Gastroesophageal sphincter (tissue), 4 donors: ENCODE results near the gene MYCL. TPM values are rescaled to one million over a fixed set of nuclear protein-coding genes. Genes with fewer than 3 reads are reported as not detected.
"Not testable (repeated sequence)": the region's sequence is repeated elsewhere in the genome, so short reads cannot be mapped to it uniquely, and the experiment has no call there.

Experiments
- ATAC-seq: fragments of 150-250 bp; one replicate; pipeline ENCODE4 v1.9.1; 2016; ENCODE audit warnings: mild to moderate bottlenecking, moderate library complexity
- H3K27ac ChIP-seq, 4 donors: fragments of 200-600 bp; sonication (generic) in 3 of 4; 1 replicate in 3 of 4; 2 replicates in 1 of 4; pipeline ENCODE4 v1.5.1; 2016 to 2019
- H3K27me3 ChIP-seq: fragments of 200-600 bp; sonication (generic); one replicate; pipeline ENCODE4 v1.5.1; 2019
- H3K36me3 ChIP-seq, 2 donors: fragments of 200-600 bp; sonication (generic); one replicate each; pipeline ENCODE4 v1.5.1; 2019; ENCODE audit warnings: control low read depth in 1 of 2
- H3K4me1 ChIP-seq, 3 donors: fragments of 200-600 bp; sonication (generic); 1 replicate in 2 of 3; 2 replicates in 1 of 3; pipeline ENCODE4 v1.5.1; 2016 to 2019; ENCODE audit warnings: control low read depth in 2 of 3
- H3K4me3 ChIP-seq, 2 donors: fragments of 200-600 bp; sonication (generic); one replicate each; pipeline ENCODE4 v1.5.1; 2019; ENCODE audit warnings: mild to moderate bottlenecking in 1 of 2, moderate library complexity in 1 of 2
- H3K9me3 ChIP-seq, 3 donors: fragments of 200-600 bp; sonication (generic); one replicate each; pipeline ENCODE4 v1.5.1; 2017 to 2019; ENCODE audit warnings: control low read depth in 2 of 3
- EP300 ChIP-seq: sonication (generic); formaldehyde crosslinking; IDR thresholded peaks from one replicate; pipeline ENCODE4 v1.6.1; 2017; ENCODE audit warnings: antibody characterized with exemption, mild to moderate bottlenecking
- POLR2A ChIP-seq, 2 donors: fragments of 450-650 bp; IDR thresholded peaks; one replicate each; pipeline ENCODE4 v1.6.1; 2017; ENCODE audit warnings: antibody characterized with exemption in 2 of 2, mild to moderate bottlenecking in 2 of 2, moderate library complexity in 1 of 2
- POLR2AphosphoS5 ChIP-seq: sonication (generic); formaldehyde crosslinking; IDR thresholded peaks from one replicate; pipeline ENCODE4 v1.6.1; 2017; ENCODE audit warnings: antibody characterized with exemption
- WGBS, 2 donors: methylation state at CpG; one replicate each; pipeline ENCODE4 v1.1.5; 2018; ENCODE audit warnings: low coverage in 1 of 2; 5-methylcytosine and 5-hydroxymethylcytosine counted together
- total RNA-seq, 4 donors: library from RNA; depleted of rRNA; stranded (reverse); fragments of >200 nt; gene quantifications; one replicate each; pipeline ENCODE4 v1.1.0, GENCODE V29; 2016
- TF ChIP-seq, protein P1 (sequence below), 4 experiments: fragments of 200-600 bp in 2 of 4; fragments of 450-650 bp in 2 of 4; sonication (generic) in 1 of 4; IDR thresholded peaks; one replicate each; pipeline ENCODE4 v1.5.1; 2017 to 2019; ENCODE audit warnings: antibody characterized with exemption in 4 of 4, mild to moderate bottlenecking in 2 of 4, moderate library complexity in 2 of 4

The MYCL gene
- total RNA-seq, 4 donors from 2014 or later: 0.27 to 1.2 (median 0.69) TPM; not detected in 1

DNA sequence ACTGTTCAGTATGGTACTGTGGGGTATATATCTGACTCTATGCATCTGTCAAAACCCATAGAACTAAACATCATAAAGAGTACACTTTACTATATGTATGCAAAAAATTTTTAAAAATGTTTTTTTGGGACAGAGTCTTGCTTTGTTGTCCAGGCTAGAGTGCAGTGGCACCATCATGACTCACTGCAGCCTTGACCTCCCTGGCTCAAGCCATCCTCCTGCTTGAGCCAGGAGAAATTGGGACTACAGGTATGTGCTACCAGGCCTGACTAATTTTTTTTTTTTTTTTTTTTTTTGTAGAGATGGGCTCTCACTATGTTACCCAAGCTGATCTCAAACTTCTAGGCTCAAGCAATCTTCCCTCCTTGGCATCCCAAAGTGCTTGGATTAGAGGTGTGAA is 29.9 kb downstream of the MYCL start:
- peaks cover 0 to 7% of the 10 kb centered on the region in 2 donors for H3K36me3 ChIP-seq
- no peak overlapping the region for H3K4me3 ChIP-seq
- no peak overlapping the region for H3K27ac ChIP-seq
- no peak for TF ChIP-seq EP300
- TF ChIP-seq, protein P1, sequence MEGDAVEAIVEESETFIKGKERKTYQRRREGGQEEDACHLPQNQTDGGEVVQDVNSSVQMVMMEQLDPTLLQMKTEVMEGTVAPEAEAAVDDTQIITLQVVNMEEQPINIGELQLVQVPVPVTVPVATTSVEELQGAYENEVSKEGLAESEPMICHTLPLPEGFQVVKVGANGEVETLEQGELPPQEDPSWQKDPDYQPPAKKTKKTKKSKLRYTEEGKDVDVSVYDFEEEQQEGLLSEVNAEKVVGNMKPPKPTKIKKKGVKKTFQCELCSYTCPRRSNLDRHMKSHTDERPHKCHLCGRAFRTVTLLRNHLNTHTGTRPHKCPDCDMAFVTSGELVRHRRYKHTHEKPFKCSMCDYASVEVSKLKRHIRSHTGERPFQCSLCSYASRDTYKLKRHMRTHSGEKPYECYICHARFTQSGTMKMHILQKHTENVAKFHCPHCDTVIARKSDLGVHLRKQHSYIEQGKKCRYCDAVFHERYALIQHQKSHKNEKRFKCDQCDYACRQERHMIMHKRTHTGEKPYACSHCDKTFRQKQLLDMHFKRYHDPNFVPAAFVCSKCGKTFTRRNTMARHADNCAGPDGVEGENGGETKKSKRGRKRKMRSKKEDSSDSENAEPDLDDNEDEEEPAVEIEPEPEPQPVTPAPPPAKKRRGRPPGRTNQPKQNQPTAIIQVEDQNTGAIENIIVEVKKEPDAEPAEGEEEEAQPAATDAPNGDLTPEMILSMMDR (IDR thresholded peaks at IDR 0.05): no peak
- TF ChIP-seq POLR2A (IDR thresholded peaks at IDR 0.05): no peak
- no peak for TF ChIP-seq POLR2AphosphoS5
- no peak for ATAC-seq
- H3K4me1 ChIP-seq: peaks cover 0 to 20% (median 0%) of the 10 kb centered on the region in 3 donors
- H3K9me3 ChIP-seq: no peaks in the 10 kb centered on the region
- no peaks in the 10 kb centered on the region for H3K27me3 ChIP-seq

DNA sequence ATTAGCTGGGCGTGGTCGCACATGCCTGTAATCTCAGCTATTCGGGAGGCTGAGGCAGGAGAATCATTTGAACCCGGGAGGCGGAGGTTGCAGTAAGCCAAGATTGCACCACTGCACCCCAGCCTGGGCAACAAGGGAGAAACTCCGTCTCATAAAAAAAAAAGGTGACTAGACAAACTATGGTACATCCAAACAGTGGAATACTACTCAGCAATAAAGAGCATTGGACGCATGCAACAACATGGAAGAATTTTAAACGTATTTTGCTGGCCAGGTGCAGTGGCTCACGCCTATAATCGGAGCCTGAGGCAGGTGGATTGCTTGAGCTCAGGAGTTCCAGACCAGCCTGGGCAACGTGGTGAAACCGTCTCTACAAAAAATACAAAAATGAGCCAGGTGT is 30.7 kb downstream of the MYCL start:
- H3K4me1 ChIP-seq: peaks cover 0 to 12% (median 0%) of the 10 kb centered on the region in 3 donors
- H3K9me3 ChIP-seq, H3K36me3 ChIP-seq, H3K27me3 ChIP-seq, H3K4me3 ChIP-seq, H3K27ac ChIP-seq, ATAC-seq: not testable (repeated sequence)
- WGBS, 2 donors: 96 to 100% methylated on average over 2 to 12 of the region's 12 CpGs

DNA sequence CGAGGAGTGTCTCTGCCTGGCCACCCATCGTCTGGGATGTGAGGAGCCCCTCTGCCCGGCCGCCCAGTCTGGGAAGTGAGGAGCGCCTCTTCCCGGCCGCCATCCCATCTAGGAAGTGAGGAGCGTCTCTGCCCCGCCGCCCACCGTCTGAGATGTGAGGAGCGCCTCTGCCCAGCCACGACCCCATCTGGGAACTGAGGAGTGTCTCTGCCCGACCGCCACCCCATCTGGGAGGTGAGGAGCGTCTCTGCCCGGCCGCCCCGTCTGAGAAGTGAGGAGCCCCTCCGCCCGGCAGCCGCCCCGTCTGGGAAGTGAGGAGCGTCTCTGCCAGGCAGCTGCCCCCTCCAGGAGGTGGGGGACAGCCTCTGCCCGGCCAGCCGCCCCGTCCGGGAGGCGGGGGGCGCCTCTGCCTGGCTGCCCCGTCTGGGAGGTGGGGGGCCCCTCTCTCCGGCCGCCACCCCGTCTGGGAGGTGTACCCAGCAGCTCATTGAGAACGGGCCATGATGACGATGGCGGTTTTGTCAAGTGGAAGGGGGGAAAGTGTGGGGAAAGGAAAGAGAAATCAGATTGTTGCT is 32.1 kb downstream of the MYCL start:
- H3K4me3 ChIP-seq, H3K27me3 ChIP-seq, ATAC-seq, H3K9me3 ChIP-seq, H3K36me3 ChIP-seq, H3K4me1 ChIP-seq, H3K27ac ChIP-seq: not testable (repeated sequence)
- WGBS, 2 donors: 83% methylated on average over 1 of the region's 37 CpGs; no CpG with 5 or more reads in 1 of the 2 donors

DNA sequence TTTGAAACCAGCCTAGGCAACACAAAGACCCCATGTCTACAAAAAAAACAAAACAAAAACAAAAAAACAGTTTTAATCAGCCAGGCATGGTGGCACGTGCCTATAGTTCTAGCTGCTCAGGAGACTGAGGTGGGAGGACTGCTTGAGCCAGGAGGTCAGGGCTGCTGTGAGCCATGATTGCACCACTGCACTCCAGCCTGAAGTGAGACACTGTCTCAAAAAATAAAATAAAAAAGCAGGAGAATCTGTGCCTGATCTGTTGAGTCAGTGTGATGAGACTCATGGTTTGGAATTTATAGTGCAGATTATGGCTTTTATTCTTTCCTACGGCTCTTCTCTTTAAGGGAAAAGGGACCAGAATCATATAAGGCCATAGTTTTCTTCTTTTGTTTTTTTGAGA is 35.0 kb downstream of the MYCL start:
- Histone ChIP-seq H3K9me3 (no peaks in the 10 kb centered on the region), H3K36me3 (peaks cover 0 to 7% of the 10 kb centered on the region in 2 donors), H3K4me1 (no peaks in the 10 kb centered on the region), H3K27me3 (no peaks in the 10 kb centered on the region), H3K27ac (no peak overlapping the region), H3K4me3 (no peak overlapping the region)
- WGBS, 2 donors: 73 to 85% methylated on average over 2 of the region's 2 CpGs
- TF ChIP-seq POLR2A (IDR thresholded peaks at IDR 0.05): no peak
- TF ChIP-seq, protein P1 (IDR thresholded peaks at IDR 0.05): no peak
- TF ChIP-seq POLR2AphosphoS5: no peak
- no peak for TF ChIP-seq EP300
- no peak for ATAC-seq

DNA sequence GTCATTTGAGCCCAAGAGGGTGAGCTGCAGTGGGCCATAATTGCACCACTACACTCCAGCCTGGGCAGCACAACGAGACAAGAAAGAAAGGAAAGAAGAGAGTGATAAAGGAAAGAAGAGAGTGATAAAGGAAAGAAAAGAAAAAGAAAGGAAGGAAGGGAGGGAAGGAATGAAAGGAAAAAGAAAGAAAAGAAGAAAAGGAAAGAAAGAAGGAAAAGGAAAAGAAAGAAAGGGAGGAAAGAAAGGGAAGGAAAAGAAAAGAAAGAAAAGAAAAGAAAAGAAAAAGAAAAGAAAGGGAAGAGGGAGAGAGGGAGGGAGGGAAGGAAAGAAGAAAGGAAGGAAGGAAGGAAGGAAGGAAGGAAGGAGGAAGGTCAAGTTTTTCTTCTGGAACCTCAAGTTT is 36.0 kb downstream of the MYCL start:
- Histone ChIP-seq H3K27me3 (no peaks in the 10 kb centered on the region), H3K4me1 (no peaks in the 10 kb centered on the region), H3K36me3 (peaks cover 0 to 7% of the 10 kb centered on the region in 2 donors), H3K4me3 (no peak overlapping the region), H3K27ac (no peak overlapping the region), H3K9me3 (no peaks in the 10 kb centered on the region)
- 90 to 100% methylated on average over 1 of the region's 1 CpG for WGBS, 2 donors
- ATAC-seq: no peak
- no peak for TF ChIP-seq EP300
- TF ChIP-seq POLR2AphosphoS5: no peak
- no peak for TF ChIP-seq POLR2A (IDR thresholded peaks at IDR 0.05)
- TF ChIP-seq, protein P1 (IDR thresholded peaks at IDR 0.05): no peak

DNA sequence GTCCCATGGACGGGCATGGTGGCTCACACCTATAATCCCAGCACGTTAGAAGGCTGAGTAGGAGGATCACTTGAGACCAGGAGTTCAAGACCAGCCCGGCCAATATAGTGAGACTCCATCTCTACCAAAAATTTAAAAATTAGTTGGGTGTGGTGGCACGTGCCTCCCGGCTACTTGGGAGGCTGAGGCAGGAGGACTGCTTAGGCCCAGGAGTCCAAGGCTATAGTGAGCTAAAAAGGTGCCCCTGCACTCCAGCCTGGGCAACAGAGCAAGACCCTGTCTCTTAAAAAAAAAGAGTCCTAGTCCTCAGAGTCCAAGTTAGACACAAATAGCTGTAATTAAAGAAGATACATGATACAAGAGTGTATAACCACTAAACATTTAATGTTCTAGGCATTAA is 38.5 kb downstream of the MYCL start:
- Histone ChIP-seq H3K27me3 (no peaks in the 10 kb centered on the region), H3K4me1 (no peaks in the 10 kb centered on the region), H3K4me3 (no peak overlapping the region), H3K36me3 (no peaks in the 10 kb centered on the region), H3K9me3 (no peaks in the 10 kb centered on the region), H3K27ac (no peak overlapping the region)
- 73 to 84% methylated on average over 4 to 5 of the region's 5 CpGs for WGBS, 2 donors
- no peak for ATAC-seq
- TF ChIP-seq POLR2A (IDR thresholded peaks at IDR 0.05): no peak
- no peak for TF ChIP-seq POLR2AphosphoS5
- TF ChIP-seq EP300: no peak
- TF ChIP-seq, protein P1 (IDR thresholded peaks at IDR 0.05): no peak
